HG02763 (cell line): ENCODE data around the gene SYNGAP1.

Experiments used
- ATAC-seq: cut with Tn5 transposase; IDR thresholded peaks from one replicate; pipeline ENCODE4 v1.9.1; 2021; ENCODE audit warnings: mild to moderate bottlenecking, moderate library complexity; ENCODE audit not compliant: unreplicated experiment

The SYNGAP1 gene

GRCh38 chr6:33420491-33421343 is 852 bp downstream of the SYNGAP1 start:
- ATAC-seq = no peak

- ATAC-seq = no peak
Observed at GRCh38 chr6:33421344-33421643, 1.4 kb downstream of the SYNGAP1 start.

- ATAC-seq = no peak
Observed at GRCh38 chr6:33423777-33424176, 3.9 kb downstream of the SYNGAP1 start.

GRCh38 chr6:33424855-33425667 is 5.2 kb downstream of the SYNGAP1 start:
- ATAC-seq = no peak

GRCh38 chr6:33425668-33426577 is 6.1 kb downstream of the SYNGAP1 start:
- ATAC-seq = peak; percentile 39

GRCh38 chr6:33426590-33427511 is 7.0 kb downstream of the SYNGAP1 start:
- no peak for ATAC-seq

GRCh38 chr6:33427585-33428223 is 7.8 kb downstream of the SYNGAP1 start:
- ATAC-seq = no peak

- ATAC-seq = no peak
Observed at GRCh38 chr6:33428224-33428965, 8.5 kb downstream of the SYNGAP1 start.

GRCh38 chr6:33428966-33429749 is 9.3 kb downstream of the SYNGAP1 start:
- ATAC-seq = no peak

- ATAC-seq = no peak
Observed at GRCh38 chr6:33429750-33430052, 9.8 kb downstream of the SYNGAP1 start.

GRCh38 chr6:33430334-33430733 is 10.5 kb downstream of the SYNGAP1 start:
- no peak for ATAC-seq

- ATAC-seq = no peak
Observed at GRCh38 chr6:33430991-33431879, 11.4 kb downstream of the SYNGAP1 start.

GRCh38 chr6:33431880-33432541 is 12.1 kb downstream of the SYNGAP1 start:
- ATAC-seq = no peak

- no peak for ATAC-seq
Observed at GRCh38 chr6:33432546-33432945, 12.7 kb downstream of the SYNGAP1 start.

GRCh38 chr6:33433001-33433543 is 13.2 kb downstream of the SYNGAP1 start:
- no peak for ATAC-seq

GRCh38 chr6:33433544-33434191 is 13.8 kb downstream of the SYNGAP1 start:
- no peak for ATAC-seq
